WTC11 (cell line): ENCODE data around the gene GRK4.

Experiments
- CREB1 ChIP-seq: sonication (generic); formaldehyde crosslinking; IDR thresholded peaks from 2 replicates; pipeline ENCODE4 v1.8.0; 2023; ENCODE audit warnings: mild to moderate bottlenecking, missing genetic modification reagents
- MAX ChIP-seq: sonication (generic); formaldehyde crosslinking; IDR thresholded peaks from 2 replicates; pipeline ENCODE4 v1.8.0; 2022; ENCODE audit warnings: mild to moderate bottlenecking, missing genetic modification reagents
- SMAD4 ChIP-seq: sonication (generic); formaldehyde crosslinking; IDR thresholded peaks from 2 replicates; pipeline ENCODE4 v1.8.0; 2022; ENCODE audit warnings: mild to moderate bottlenecking, missing genetic modification reagents
- TCF7 ChIP-seq: sonication (generic); formaldehyde crosslinking; IDR thresholded peaks from 2 replicates; pipeline ENCODE4 v1.8.0; 2022; ENCODE audit warnings: mild to moderate bottlenecking, low read depth, missing genetic modification reagents, moderate library complexity
- ZNF121 ChIP-seq: sonication (generic); formaldehyde crosslinking; IDR thresholded peaks from 2 replicates; pipeline ENCODE4 v1.8.0; 2023; ENCODE audit warnings: missing genetic modification reagents
- ZNF416 ChIP-seq: fragments of 250-450 bp; sonication (Bioruptor Pico); IDR thresholded peaks from 2 replicates; pipeline ENCODE4 v1.9.0; 2021; ENCODE audit warnings: mild to moderate bottlenecking, inconsistent platforms
- TF ChIP-seq, protein P1 (sequence below): fragments of 200-600 bp; IDR thresholded peaks from 2 replicates; pipeline ENCODE4 v1.8.0; 2022; ENCODE audit warnings: antibody characterized with exemption

GRCh38 chr4:2925496-2925895, 37.9 kb upstream of the GRK4 start:
- TF ChIP-seq, protein P1, sequence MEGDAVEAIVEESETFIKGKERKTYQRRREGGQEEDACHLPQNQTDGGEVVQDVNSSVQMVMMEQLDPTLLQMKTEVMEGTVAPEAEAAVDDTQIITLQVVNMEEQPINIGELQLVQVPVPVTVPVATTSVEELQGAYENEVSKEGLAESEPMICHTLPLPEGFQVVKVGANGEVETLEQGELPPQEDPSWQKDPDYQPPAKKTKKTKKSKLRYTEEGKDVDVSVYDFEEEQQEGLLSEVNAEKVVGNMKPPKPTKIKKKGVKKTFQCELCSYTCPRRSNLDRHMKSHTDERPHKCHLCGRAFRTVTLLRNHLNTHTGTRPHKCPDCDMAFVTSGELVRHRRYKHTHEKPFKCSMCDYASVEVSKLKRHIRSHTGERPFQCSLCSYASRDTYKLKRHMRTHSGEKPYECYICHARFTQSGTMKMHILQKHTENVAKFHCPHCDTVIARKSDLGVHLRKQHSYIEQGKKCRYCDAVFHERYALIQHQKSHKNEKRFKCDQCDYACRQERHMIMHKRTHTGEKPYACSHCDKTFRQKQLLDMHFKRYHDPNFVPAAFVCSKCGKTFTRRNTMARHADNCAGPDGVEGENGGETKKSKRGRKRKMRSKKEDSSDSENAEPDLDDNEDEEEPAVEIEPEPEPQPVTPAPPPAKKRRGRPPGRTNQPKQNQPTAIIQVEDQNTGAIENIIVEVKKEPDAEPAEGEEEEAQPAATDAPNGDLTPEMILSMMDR, result no peak
- TF ChIP-seq ZNF121 (CRISPR knock-in tag) (no peak), SMAD4 (no peak), MAX (no peak), TCF7 (CRISPR knock-in tag) (no peak), ZNF416 (no peak), CREB1 (CRISPR knock-in tag) (no peak)
